HEK293T (cell line): ENCODE measurements around the gene GATB.

Experiments used
- ARNT ChIP-seq: fragments of 450-650 bp; IDR thresholded peaks from 2 replicates; pipeline ENCODE4 v1.6.1; 2017; ENCODE audit warnings: mild to moderate bottlenecking
- BHLHE40 ChIP-seq: fragments of 450-650 bp; IDR thresholded peaks from 2 replicates; pipeline ENCODE4 v1.6.1; 2016; ENCODE audit warnings: mild to moderate bottlenecking, moderate library complexity, borderline replicate concordance
- CTBP1 ChIP-seq: fragments of 450-650 bp; IDR thresholded peaks from 2 replicates; pipeline ENCODE4 v1.6.1; 2016; ENCODE audit warnings: borderline replicate concordance
- ELF4 ChIP-seq: fragments of 450-650 bp; IDR thresholded peaks from 2 replicates; pipeline ENCODE4 v1.6.1; 2017; ENCODE audit warnings: antibody characterized with exemption
- FOXA1 ChIP-seq: fragments of 450-650 bp; IDR thresholded peaks from 2 replicates; pipeline ENCODE4 v1.6.1; 2016; ENCODE audit warnings: mild to moderate bottlenecking
- FOXK2 ChIP-seq: fragments of 450-650 bp; IDR thresholded peaks from 2 replicates; pipeline ENCODE4 v1.6.1; 2016; ENCODE audit warnings: mild to moderate bottlenecking
- HDGF ChIP-seq: fragments of 450-650 bp; IDR thresholded peaks from 2 replicates; pipeline ENCODE4 v1.6.1; 2017; ENCODE audit warnings: antibody characterized with exemption, borderline replicate concordance
- LEF1 ChIP-seq: fragments of 450-650 bp; IDR thresholded peaks from 2 replicates; pipeline ENCODE4 v1.6.1; 2017; ENCODE audit warnings: mild to moderate bottlenecking, borderline replicate concordance
- PKNOX1 ChIP-seq: fragments of 450-650 bp; IDR thresholded peaks from 2 replicates; pipeline ENCODE4 v1.6.1; 2016
- SUZ12 ChIP-seq: fragments of 450-650 bp; IDR thresholded peaks from 2 replicates; pipeline ENCODE4 v1.6.1; 2016; ENCODE audit warnings: mild to moderate bottlenecking
- TARDBP ChIP-seq: fragments of 450-650 bp; IDR thresholded peaks from 2 replicates; pipeline ENCODE4 v1.6.1; 2016
- ZNF384 ChIP-seq: fragments of 450-650 bp; IDR thresholded peaks from 2 replicates; pipeline ENCODE4 v1.6.1; 2016

DNA sequence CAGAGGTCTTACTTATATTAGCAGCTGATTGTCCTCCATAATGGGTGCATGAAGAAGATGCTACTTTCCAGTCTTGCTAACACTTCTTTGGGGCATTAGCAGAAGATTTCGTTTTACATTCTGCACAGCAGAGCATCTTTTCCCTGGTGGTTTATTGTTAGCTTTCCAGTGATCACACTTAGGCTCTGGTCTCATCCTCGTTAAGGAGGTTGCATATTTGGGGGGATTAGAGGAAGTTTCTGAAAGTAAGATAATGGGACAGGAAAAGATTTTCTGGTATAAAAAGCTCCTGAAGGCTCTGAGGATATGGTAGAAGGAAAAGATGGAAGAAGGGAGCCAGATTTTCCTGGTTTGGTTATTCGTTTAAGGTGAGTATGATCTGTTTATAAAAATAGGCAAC lies 134.1 kb downstream of the GATB start:
- no peak for TF ChIP-seq FOXK2
- TF ChIP-seq TARDBP, result no peak
- TF ChIP-seq SUZ12, result no peak
- no peak for TF ChIP-seq HDGF
- no peak for TF ChIP-seq CTBP1
- no peak for TF ChIP-seq ARNT
- no peak for TF ChIP-seq PKNOX1
- no peak for TF ChIP-seq BHLHE40
- no peak for TF ChIP-seq ELF4
- no peak for TF ChIP-seq FOXA1
- no peak for TF ChIP-seq LEF1
- TF ChIP-seq ZNF384, result no peak
